BLaER1 treated with 17β-estradiol and CSF1 and Interleukin-3, amounts not matched to agents 10 nM and 100 nM (cell line): ENCODE data around the gene ANKS1B.

Experiments used
- H3K27ac ChIP-seq, 11 experiments: shearing (Covaris generic); formaldehyde crosslinking; 2 replicates each; pipeline ENCODE4 v1.8.1; 2022
- H3K27me3 ChIP-seq, 11 experiments: shearing (Covaris generic); formaldehyde crosslinking; 2 replicates each; pipeline ENCODE4 v1.8.1; 2022
- H3K36me3 ChIP-seq, 11 experiments: shearing (Covaris generic); formaldehyde crosslinking; 2 replicates each; pipeline ENCODE4 v1.8.1; 2022
- H3K4me1 ChIP-seq, 10 experiments: shearing (Covaris generic); formaldehyde crosslinking; 2 replicates each; pipeline ENCODE4 v1.8.1; 2022
- H3K4me2 ChIP-seq, 11 experiments: shearing (Covaris generic); formaldehyde crosslinking; 2 replicates each; pipeline ENCODE4 v1.8.1; 2022
- H3K4me3 ChIP-seq, 10 experiments: shearing (Covaris generic); formaldehyde crosslinking; 2 replicates each; pipeline ENCODE4 v1.8.1; 2022
- H3K9ac ChIP-seq, 11 experiments: shearing (Covaris generic); formaldehyde crosslinking; 2 replicates each; pipeline ENCODE4 v1.8.1; 2022
- H3K9me3 ChIP-seq, 11 experiments: shearing (Covaris generic); formaldehyde crosslinking; replicated peaks in 1 of 11; 2 replicates each; pipeline ENCODE4 v1.8.1; 2022
- H4K20me1 ChIP-seq, 11 experiments: shearing (Covaris generic); formaldehyde crosslinking; 2 replicates each; pipeline ENCODE4 v1.8.1; 2022
- Cebpa-rat ChIP-seq, 11 experiments: shearing (Covaris generic); IDR thresholded peaks; 2 replicates each; pipeline ENCODE4 v1.8.1; 2022

Gene ANKS1B

DNA sequence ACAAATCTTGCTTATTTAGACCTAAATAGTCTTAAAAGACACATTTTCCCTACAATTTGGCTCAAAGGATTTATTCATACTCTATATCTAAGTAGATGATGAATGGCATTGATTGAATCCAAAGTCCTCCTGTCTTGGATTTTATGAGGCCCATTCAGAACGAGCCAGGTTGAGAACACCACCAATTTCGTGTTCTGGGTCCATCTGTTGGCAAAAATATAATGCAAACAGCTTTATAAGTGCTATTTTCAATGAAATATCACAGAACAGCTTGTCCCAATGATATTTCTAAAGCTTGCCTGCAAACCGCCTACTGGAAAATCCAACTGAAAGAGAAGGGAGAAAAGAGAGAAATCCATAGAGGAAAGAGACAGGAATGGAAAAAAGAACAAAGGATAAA is 542.0 kb downstream of the ANKS1B start:
- H3K36me3 ChIP-seq: peaks cover 0 to 73% (median 40%) of the 10 kb centered on the region in 11 experiments; a peak in 14 of 22 replicates
- no peak overlapping the region for H3K9ac ChIP-seq
- H3K27me3 ChIP-seq: no peaks in the 10 kb centered on the region
- H3K4me2 ChIP-seq: no peak overlapping the region
- peaks cover 0 to 10% (median 0%) of the 10 kb centered on the region in 10 experiments; a peak in 4 of 20 replicates for H3K4me1 ChIP-seq
- no peaks in the 10 kb centered on the region for H4K20me1 ChIP-seq
- no peak for TF ChIP-seq Cebpa-rat (IDR thresholded peaks at IDR 0.05)
- no peak overlapping the region for H3K27ac ChIP-seq
- H3K4me3 ChIP-seq: no peak overlapping the region
- H3K9me3 ChIP-seq: peaks cover 0 to 27% (median 10%) of the 10 kb centered on the region in 11 experiments; a peak in 13 of 22 replicates

GRCh38 chr12:99439399-99439798 is 545.3 kb downstream of the ANKS1B start:
- no peak overlapping the region for H3K4me3 ChIP-seq
- no peak overlapping the region for H3K27ac ChIP-seq
- peaks cover 0 to 89% (median 44%) of the 10 kb centered on the region in 11 experiments; a peak in 14 of 22 replicates for H3K36me3 ChIP-seq
- H3K9me3 ChIP-seq: peaks cover 0 to 17% (median 8%) of the 10 kb centered on the region in 11 experiments; a peak in 10 of 22 replicates
- no peak overlapping the region for H3K9ac ChIP-seq
- no peaks in the 10 kb centered on the region for H3K27me3 ChIP-seq
- H3K4me2 ChIP-seq: no peak overlapping the region
- peaks cover 0 to under 1% (median 0%) of the 10 kb centered on the region in 10 experiments; a peak in 2 of 20 replicates for H3K4me1 ChIP-seq
- no peaks in the 10 kb centered on the region for H4K20me1 ChIP-seq
- no peak for TF ChIP-seq Cebpa-rat (IDR thresholded peaks at IDR 0.05)

DNA sequence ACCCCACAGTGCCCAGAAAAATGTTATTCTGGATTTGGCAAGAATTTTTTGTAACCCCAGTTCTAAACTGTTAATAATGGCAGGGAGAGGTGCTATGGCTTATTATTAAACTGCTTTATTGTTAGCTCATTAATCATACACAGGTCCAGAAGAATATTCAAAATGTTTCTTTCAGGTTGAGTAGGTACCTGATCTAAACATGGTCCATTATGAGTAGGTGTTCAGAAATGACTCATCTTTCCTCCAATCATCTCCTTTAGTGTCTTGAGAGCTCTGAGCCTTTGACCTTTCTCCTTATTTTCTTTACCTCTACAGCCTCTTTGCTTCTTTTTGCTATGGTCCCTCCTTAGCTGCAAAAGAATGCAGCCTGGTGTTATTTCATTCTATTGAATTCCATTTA is 548.2 kb downstream of the ANKS1B start:
- no peak overlapping the region for H3K27ac ChIP-seq
- no peak overlapping the region for H3K9ac ChIP-seq
- H3K9me3 ChIP-seq: peaks cover 0 to 17% (median 8%) of the 10 kb centered on the region in 11 experiments; a peak in 10 of 22 replicates
- no peaks in the 10 kb centered on the region for H3K4me1 ChIP-seq
- no peaks in the 10 kb centered on the region for H4K20me1 ChIP-seq
- no peak for TF ChIP-seq Cebpa-rat (IDR thresholded peaks at IDR 0.05)
- no peak overlapping the region for H3K4me3 ChIP-seq
- no peaks in the 10 kb centered on the region for H3K27me3 ChIP-seq
- no peak overlapping the region for H3K4me2 ChIP-seq
- peaks cover 0 to 90% (median 36%) of the 10 kb centered on the region in 11 experiments; a peak in 14 of 22 replicates for H3K36me3 ChIP-seq

DNA sequence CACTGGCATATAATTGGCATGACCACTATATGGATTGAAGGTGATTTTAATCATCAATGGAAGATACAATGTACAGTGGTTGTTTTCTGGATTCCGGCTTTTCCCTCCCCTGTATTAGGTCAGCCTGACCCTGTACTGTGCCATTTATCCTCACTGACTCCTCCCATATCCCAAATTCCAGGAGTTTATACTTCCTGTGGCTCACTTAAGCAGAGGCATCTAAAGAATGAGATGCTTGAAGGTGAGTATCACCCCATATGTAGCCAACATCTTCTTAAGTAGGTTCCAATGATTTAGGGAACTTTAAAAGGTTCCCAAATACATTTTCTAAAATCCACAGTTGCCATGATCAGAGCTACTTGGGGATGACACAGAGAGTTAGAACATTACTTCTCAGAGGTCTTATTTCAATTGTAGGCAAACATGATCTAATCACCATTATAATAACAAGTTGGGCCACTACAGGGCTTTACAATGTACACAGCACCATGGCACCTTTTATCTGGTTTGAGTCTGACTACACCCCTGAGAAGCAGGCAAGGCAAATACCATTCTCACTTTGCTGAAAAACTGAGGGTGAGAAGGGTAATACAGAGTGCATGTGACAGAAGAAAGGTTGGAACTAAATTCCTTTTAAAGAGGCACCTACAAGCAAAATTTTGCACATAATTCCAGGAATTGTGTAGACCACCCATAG is 549.5 kb downstream of the ANKS1B start:
- H3K4me3 ChIP-seq: no peak overlapping the region
- no peaks in the 10 kb centered on the region for H3K27me3 ChIP-seq
- 0 out of 20 replicates have a peak, but pooled peaks cover 0 to 5% (median 0%) of the 10 kb centered on the region in 10 experiments for H3K4me1 ChIP-seq
- TF ChIP-seq Cebpa-rat (IDR thresholded peaks at IDR 0.05): no peak
- H3K4me2 ChIP-seq: no peak overlapping the region
- H3K27ac ChIP-seq: no peak overlapping the region
- H4K20me1 ChIP-seq: no peaks in the 10 kb centered on the region
- no peak overlapping the region for H3K9ac ChIP-seq
- peaks cover 0 to 16% (median 8%) of the 10 kb centered on the region in 11 experiments; a peak in 9 of 22 replicates for H3K9me3 ChIP-seq
- peaks cover 0 to 88% (median 29%) of the 10 kb centered on the region in 11 experiments; a peak in 14 of 22 replicates for H3K36me3 ChIP-seq

GRCh38 chr12:99433155-99433554 is 551.6 kb downstream of the ANKS1B start:
- H3K4me3 ChIP-seq: no peak overlapping the region
- 0 out of 22 replicates have a peak, but pooled peaks cover 0 to under 1% (median 0%) of the 10 kb centered on the region in 11 experiments for H3K9me3 ChIP-seq
- no peak overlapping the region for H3K9ac ChIP-seq
- peaks cover 0 to 82% (median 20%) of the 10 kb centered on the region in 11 experiments; a peak in 11 of 22 replicates for H3K36me3 ChIP-seq
- TF ChIP-seq Cebpa-rat (IDR thresholded peaks at IDR 0.05): no peak
- H3K4me2 ChIP-seq: no peak overlapping the region
- H3K27me3 ChIP-seq: no peaks in the 10 kb centered on the region
- H3K4me1 ChIP-seq: peaks cover 0 to 5% (median 0%) of the 10 kb centered on the region in 10 experiments; a peak in 1 of 20 replicates
- H3K27ac ChIP-seq: no peak overlapping the region
- no peaks in the 10 kb centered on the region for H4K20me1 ChIP-seq

GRCh38 chr12:99431203-99431602 is 553.5 kb downstream of the ANKS1B start:
- Histone ChIP-seq H3K36me3 (peaks cover 0 to 74% (median 14%) of the 10 kb centered on the region in 11 experiments; a peak in 10 of 22 replicates), H3K4me2 (no peak overlapping the region), H3K9ac (no peak overlapping the region), H3K27ac (no peak overlapping the region), H3K4me1 (peaks cover 0 to 15% (median 7%) of the 10 kb centered on the region in 10 experiments; a peak in 9 of 20 replicates), H3K4me3 (no peak overlapping the region), H4K20me1 (no peaks in the 10 kb centered on the region), H3K27me3 (no peaks in the 10 kb centered on the region), H3K9me3 (no peaks in the 10 kb centered on the region)
- no peak for TF ChIP-seq Cebpa-rat (IDR thresholded peaks at IDR 0.05)

- Histone ChIP-seq H3K27me3 (no peaks in the 10 kb centered on the region), H3K36me3 (peaks cover 0 to 56% (median 11%) of the 10 kb centered on the region in 11 experiments; a peak in 9 of 22 replicates), H3K4me1 (peaks cover 5 to 15% (median 10%) of the 10 kb centered on the region in 10 experiments; a peak in 13 of 20 replicates), H3K9me3 (no peaks in the 10 kb centered on the region), H3K4me2 (peak overlapping the region in 3 of 11 experiments; percentile 3 to 19 (median 10); a peak in 3 of 22 replicates), H4K20me1 (no peaks in the 10 kb centered on the region), H3K9ac (no peak overlapping the region), H3K4me3 (no peak overlapping the region), H3K27ac (no peak overlapping the region)
- TF ChIP-seq Cebpa-rat (IDR thresholded peaks at IDR 0.05): no peak
Measured at GRCh38 chr12:99427104-99427503, 557.6 kb downstream of the ANKS1B start.

DNA sequence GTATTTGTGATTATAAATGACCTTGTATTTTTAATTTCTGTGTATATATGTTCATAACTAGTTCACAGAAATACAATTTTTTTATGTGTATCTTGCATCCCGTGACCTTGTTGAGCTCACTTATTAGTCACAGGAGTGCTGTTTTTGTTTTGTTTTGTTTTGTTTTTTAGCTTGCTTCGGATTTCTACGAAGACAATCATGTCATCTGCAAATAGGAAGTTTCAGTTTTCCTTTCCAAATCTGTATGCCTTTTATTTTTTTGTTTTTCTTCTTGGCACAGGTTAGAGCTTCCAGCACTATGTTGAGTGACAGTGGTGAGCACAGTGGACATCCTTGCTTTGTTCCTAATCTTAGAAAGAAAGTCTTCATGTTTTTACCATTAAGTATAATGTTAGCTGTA is 566.4 kb downstream of the ANKS1B start:
- peaks cover 0 to 67% (median 20%) of the 10 kb centered on the region in 11 experiments; a peak in 14 of 22 replicates for H3K36me3 ChIP-seq
- no peak for TF ChIP-seq Cebpa-rat (IDR thresholded peaks at IDR 0.05)
- no peaks in the 10 kb centered on the region for H4K20me1 ChIP-seq

DNA sequence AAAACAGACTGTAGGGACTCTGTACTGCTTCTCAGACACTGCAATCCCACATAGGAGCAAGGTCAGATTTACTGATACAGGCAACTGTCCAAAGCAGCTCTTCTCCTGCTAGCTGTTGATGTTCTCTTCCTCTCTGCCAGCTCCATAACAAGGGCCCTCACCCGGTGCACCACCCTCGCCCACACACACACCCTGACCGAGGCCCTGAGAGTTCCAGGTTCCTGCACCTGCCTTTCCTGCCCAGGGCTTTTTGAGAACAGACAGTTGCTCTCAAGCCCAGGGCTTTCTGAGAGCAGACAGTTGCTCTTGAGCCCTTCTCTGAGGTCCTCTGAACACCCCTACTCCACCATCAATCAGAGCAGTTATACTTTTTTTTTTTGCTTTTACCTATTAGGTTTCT is 571.0 kb downstream of the ANKS1B start:
- no peak overlapping the region for H3K27ac ChIP-seq
- no peaks in the 10 kb centered on the region for H3K4me1 ChIP-seq
- no peak overlapping the region for H3K4me3 ChIP-seq
- no peak overlapping the region for H3K4me2 ChIP-seq
- H3K9me3 ChIP-seq: peaks cover 18 to 63% (median 46%) of the 10 kb centered on the region in 11 experiments
- H3K27me3 ChIP-seq: no peaks in the 10 kb centered on the region
- peaks cover 0 to 77% (median 25%) of the 10 kb centered on the region in 11 experiments; a peak in 15 of 22 replicates for H3K36me3 ChIP-seq
- TF ChIP-seq Cebpa-rat (IDR thresholded peaks at IDR 0.05): no peak
- no peak overlapping the region for H3K9ac ChIP-seq
- no peaks in the 10 kb centered on the region for H4K20me1 ChIP-seq

More for the DNA sequence above, 566.4 kb downstream of the ANKS1B start:
- H3K27me3 ChIP-seq: no peaks in the 10 kb centered on the region
- peaks cover 0 to 14% (median 5%) of the 10 kb centered on the region in 10 experiments; a peak in 5 of 20 replicates for H3K4me1 ChIP-seq
- H3K4me2 ChIP-seq: no peak overlapping the region
- H3K9ac ChIP-seq: no peak overlapping the region
- no peak overlapping the region for H3K27ac ChIP-seq
- H3K9me3 ChIP-seq: peaks cover 6 to 31% (median 19%) of the 10 kb centered on the region in 11 experiments
- H3K4me3 ChIP-seq: no peak overlapping the region
